Brain microvascular endothelial cell (primary cell): ENCODE results near the gene CPVL.

Experiments used
- DNase-seq: peaks from one replicate; pipeline ENCODE4 v3.0.0-alpha.2; 2020
- H3K27ac ChIP-seq: fragments of 250-450 bp; sonication (Bioruptor Pico); 2 replicates; pipeline ENCODE4 v1.5.1; 2020; ENCODE audit warnings: mild to moderate bottlenecking, moderate library complexity
- H3K27me3 ChIP-seq: fragments of 250-450 bp; sonication (Bioruptor Pico); replicated peaks from 2 replicates; pipeline ENCODE4 v1.5.1; 2020; ENCODE audit warnings: mild to moderate bottlenecking
- H3K36me3 ChIP-seq: fragments of 250-450 bp; sonication (Bioruptor Pico); replicated peaks from 2 replicates; pipeline ENCODE4 v1.5.1; 2020; ENCODE audit warnings: mild to moderate bottlenecking
- H3K4me3 ChIP-seq: 2 replicates; pipeline ENCODE4 v1.5.1; 2011; ENCODE audit warnings: low read depth, mild to moderate bottlenecking, control low read depth, low read length, moderate library complexity
- CTCF ChIP-seq: IDR thresholded peaks from 2 replicates; pipeline ENCODE4 v1.5.1; 2011; ENCODE audit warnings: low read depth, mild to moderate bottlenecking, moderate library complexity, low read length, control low read depth, inconsistent platforms; ENCODE audit errors: missing control alignments
- in situ Hi-C: cut with HindIII; loops from 2 replicates; pipeline ENCODE4 v1.10.0; 2017; ENCODE audit warnings: low sequenced_read_pairs, low pct_ligation_motif_present

CPVL gene

GRCh38 chr7:28988810-28989209 lies 157.5 kb downstream of the CPVL start:
- peak; percentile 77 for DNase-seq
- no peaks in the 10 kb centered on the region for H3K36me3 ChIP-seq
- no peak for TF ChIP-seq CTCF
- H3K27me3 ChIP-seq: no peaks in the 10 kb centered on the region
- no peak overlapping the region for H3K4me3 ChIP-seq
- in situ Hi-C loops: no loop called here
- H3K27ac ChIP-seq: no peak overlapping the region

- in situ Hi-C loops: no loop called here
- Histone ChIP-seq H3K36me3 (no peaks in the 10 kb centered on the region), H3K27me3 (no peaks in the 10 kb centered on the region), H3K27ac (no peak overlapping the region), H3K4me3 (no peak overlapping the region)
- no peak for TF ChIP-seq CTCF
- DNase-seq: no peak
These were observed 158.2 kb downstream of the CPVL start for GRCh38 chr7:28988091-28988490.

- H3K4me3 ChIP-seq: no peak overlapping the region
- H3K27ac ChIP-seq: no peak overlapping the region
- DNase-seq: no peak
- H3K36me3 ChIP-seq: no peaks in the 10 kb centered on the region
- no peaks in the 10 kb centered on the region for H3K27me3 ChIP-seq
- TF ChIP-seq CTCF: no peak
- in situ Hi-C loops: no loop called here
These were observed 159.6 kb downstream of the CPVL start for GRCh38 chr7:28986765-28987110.

GRCh38 chr7:28986028-28986764 lies 160.1 kb downstream of the CPVL start:
- TF ChIP-seq CTCF: no peak
- no peak for DNase-seq
- in situ Hi-C loops: no loop called here
- H3K27ac ChIP-seq: no peak overlapping the region
- no peaks in the 10 kb centered on the region for H3K27me3 ChIP-seq
- H3K4me3 ChIP-seq: no peak overlapping the region
- no peaks in the 10 kb centered on the region for H3K36me3 ChIP-seq

- DNase-seq: peak; percentile 76
These were observed 161.7 kb downstream of the CPVL start for GRCh38 chr7:28984631-28985030.

More at GRCh38 chr7:28984631-28985030, 161.7 kb downstream of the CPVL start:
- TF ChIP-seq CTCF: peak; percentile 32
- in situ Hi-C loops: no loop called here
- peak overlapping the region; percentile 25 for H3K27ac ChIP-seq
- H3K27me3 ChIP-seq: no peaks in the 10 kb centered on the region
- no peak overlapping the region for H3K4me3 ChIP-seq
- no peaks in the 10 kb centered on the region for H3K36me3 ChIP-seq
